Measurements from ENCODE around the gene VCL.

DNA sequence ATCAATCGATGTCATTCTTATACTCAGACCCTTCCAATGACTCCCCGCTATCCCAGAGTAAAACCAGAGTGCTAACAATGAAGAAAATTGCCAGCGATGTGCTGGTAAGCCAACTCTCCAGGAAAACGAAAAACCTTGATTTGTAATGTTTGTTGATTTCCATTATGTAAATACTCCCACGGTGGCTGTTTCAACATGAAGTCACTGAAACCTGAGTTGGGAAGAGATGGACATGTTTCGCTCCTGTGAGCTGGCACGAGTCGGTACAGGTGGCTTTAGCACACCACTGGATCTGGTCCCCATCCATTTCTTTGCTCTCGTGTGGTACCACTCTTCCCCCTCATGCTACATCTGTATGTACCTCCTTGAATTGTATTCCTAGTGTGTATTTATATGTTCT, 99.9 kb downstream of the VCL start:
- TF ChIP-seq, protein P1, sequence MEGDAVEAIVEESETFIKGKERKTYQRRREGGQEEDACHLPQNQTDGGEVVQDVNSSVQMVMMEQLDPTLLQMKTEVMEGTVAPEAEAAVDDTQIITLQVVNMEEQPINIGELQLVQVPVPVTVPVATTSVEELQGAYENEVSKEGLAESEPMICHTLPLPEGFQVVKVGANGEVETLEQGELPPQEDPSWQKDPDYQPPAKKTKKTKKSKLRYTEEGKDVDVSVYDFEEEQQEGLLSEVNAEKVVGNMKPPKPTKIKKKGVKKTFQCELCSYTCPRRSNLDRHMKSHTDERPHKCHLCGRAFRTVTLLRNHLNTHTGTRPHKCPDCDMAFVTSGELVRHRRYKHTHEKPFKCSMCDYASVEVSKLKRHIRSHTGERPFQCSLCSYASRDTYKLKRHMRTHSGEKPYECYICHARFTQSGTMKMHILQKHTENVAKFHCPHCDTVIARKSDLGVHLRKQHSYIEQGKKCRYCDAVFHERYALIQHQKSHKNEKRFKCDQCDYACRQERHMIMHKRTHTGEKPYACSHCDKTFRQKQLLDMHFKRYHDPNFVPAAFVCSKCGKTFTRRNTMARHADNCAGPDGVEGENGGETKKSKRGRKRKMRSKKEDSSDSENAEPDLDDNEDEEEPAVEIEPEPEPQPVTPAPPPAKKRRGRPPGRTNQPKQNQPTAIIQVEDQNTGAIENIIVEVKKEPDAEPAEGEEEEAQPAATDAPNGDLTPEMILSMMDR (IDR thresholded peaks at IDR 0.05): no peak
- no peak for TF ChIP-seq POLR2A (IDR thresholded peaks at IDR 0.05)
